Left ventricle myocardium inferior (tissue), 1 donor: Measurements from ENCODE around the gene FCHSD1. TPM values are rescaled to one million over a fixed set of nuclear protein-coding genes. Genes with fewer than 3 reads are reported as not detected.

Experiments used
- DNase-seq: peaks from one replicate; pipeline ENCODE4 v3.0.0-alpha.2; 2020
- H3K27ac ChIP-seq: fragments of 200-600 bp; replicated peaks from 2 replicates; pipeline ENCODE4 v1.8.0; 2021
- H3K27me3 ChIP-seq: fragments of 200-600 bp; 2 replicates; pipeline ENCODE4 v1.8.0; 2021; ENCODE audit warnings: low read depth
- H3K36me3 ChIP-seq: fragments of 200-600 bp; 2 replicates; pipeline ENCODE4 v1.8.0; 2021
- H3K4me1 ChIP-seq: fragments of 200-600 bp; 2 replicates; pipeline ENCODE4 v1.8.0; 2021
- H3K4me3 ChIP-seq: fragments of 200-600 bp; 2 replicates; pipeline ENCODE4 v1.8.0; 2021; ENCODE audit warnings: mild to moderate bottlenecking, moderate library complexity
- H3K9me3 ChIP-seq: fragments of 200-600 bp; replicated peaks from 2 replicates; pipeline ENCODE4 v1.8.0; 2021
- intact Hi-C: fragments of 100-400 bp; cut with micrococcal nuclease; formaldehyde crosslinking; loops from one replicate; pipeline ENCODE4 v1.11.0; 2022
- total RNA-seq: library from RNA; stranded (reverse); fragmentation: NEBNext Ultra II Directional; extraction: Animal tissue kit (Norgen Biotek cat#: 25700); gene quantifications from one replicate; pipeline ENCODE4 v1.2.1, GENCODE V29; 2021
- TF ChIP-seq, protein P1 (sequence below): fragments of 200-600 bp; IDR thresholded peaks from 2 replicates; pipeline ENCODE4 v1.8.0; 2021; ENCODE audit warnings: antibody characterized with exemption, mild to moderate bottlenecking, borderline replicate concordance
- donor health status: DM: no; HTN: yes; CAD: no; lungs with severe emphysema.

FCHSD1 gene
- total RNA-seq, 1 donor from 2014 or later, result 4.7 TPM

DNA sequence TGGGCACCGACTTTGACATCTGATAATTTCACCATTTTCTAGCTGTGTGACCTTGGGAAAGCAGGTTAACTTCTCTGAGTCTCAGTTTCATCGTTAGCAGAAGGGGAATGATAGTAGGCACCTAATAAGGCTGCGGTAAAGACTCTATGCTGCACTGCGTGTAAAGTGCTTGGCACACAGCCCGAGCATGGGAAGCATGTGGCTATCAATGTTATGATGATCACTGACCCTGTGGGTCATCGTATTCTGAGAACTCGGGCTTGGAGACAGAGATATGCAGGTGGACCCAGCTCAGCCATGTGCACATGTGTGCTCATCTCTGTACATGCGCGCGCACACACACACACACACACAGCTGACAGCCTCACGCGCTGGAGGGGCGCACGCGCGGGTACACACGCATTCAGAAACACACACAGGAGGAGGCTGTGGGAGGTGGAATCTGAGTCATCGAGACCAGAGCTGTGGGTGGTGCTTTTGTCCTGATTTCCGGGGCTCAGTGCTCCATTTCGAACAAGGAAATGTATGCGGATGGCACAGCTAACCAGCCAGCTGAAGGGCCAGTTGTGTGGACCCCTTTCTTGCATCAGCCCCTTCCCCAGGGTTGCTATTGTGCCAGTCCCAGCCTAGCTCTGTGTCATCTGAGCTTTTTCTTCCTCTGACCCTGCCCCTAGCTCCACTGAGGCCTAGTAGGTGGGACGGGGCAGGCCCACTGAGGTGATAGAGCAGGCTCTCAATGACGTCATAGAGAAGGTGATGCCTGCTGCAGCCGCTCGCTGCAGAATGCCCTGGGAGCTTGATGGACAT, 41.9 kb upstream of the FCHSD1 start:
- peaks cover 25% of the 10 kb centered on the region for H3K4me1 ChIP-seq
- no peaks in the 10 kb centered on the region for H3K9me3 ChIP-seq
- TF ChIP-seq, protein P1, sequence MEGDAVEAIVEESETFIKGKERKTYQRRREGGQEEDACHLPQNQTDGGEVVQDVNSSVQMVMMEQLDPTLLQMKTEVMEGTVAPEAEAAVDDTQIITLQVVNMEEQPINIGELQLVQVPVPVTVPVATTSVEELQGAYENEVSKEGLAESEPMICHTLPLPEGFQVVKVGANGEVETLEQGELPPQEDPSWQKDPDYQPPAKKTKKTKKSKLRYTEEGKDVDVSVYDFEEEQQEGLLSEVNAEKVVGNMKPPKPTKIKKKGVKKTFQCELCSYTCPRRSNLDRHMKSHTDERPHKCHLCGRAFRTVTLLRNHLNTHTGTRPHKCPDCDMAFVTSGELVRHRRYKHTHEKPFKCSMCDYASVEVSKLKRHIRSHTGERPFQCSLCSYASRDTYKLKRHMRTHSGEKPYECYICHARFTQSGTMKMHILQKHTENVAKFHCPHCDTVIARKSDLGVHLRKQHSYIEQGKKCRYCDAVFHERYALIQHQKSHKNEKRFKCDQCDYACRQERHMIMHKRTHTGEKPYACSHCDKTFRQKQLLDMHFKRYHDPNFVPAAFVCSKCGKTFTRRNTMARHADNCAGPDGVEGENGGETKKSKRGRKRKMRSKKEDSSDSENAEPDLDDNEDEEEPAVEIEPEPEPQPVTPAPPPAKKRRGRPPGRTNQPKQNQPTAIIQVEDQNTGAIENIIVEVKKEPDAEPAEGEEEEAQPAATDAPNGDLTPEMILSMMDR, result no peak
- intact Hi-C loops, result loop anchor here (10.0 kb wide), 1 partner anchor 452 kb away; no protein-coding TSS in a partner anchor
- H3K27me3 ChIP-seq, result peaks cover 5% of the 10 kb centered on the region
- no peak for DNase-seq
- no peaks in the 10 kb centered on the region for H3K36me3 ChIP-seq
- no peak overlapping the region for H3K27ac ChIP-seq
- no peak overlapping the region for H3K4me3 ChIP-seq

DNA sequence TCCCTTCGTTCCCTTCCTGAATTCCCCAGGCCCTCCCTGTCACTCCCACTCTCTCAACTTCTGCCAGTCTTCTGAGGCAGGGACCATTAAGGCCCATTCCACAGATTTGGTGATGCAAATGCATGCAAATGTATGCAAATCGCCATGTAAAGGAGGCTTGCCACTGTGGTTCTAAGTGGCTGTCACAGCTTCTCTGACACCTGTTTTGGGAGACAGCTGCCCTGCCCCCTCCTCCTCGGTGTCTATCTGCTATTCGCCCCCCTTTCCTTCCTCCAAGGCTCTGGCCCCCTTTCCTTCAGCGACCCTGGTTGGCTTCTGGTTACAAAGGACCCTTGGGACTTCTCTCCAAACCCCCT, 41.3 kb upstream of the FCHSD1 start:
- Histone ChIP-seq H3K9me3 (no peaks in the 10 kb centered on the region), H3K36me3 (no peaks in the 10 kb centered on the region), H3K27me3 (no peaks in the 10 kb centered on the region), H3K27ac (no peak overlapping the region), H3K4me3 (peak overlapping the region; percentile 53), H3K4me1 (peaks cover 28% of the 10 kb centered on the region)
- no peak for DNase-seq
- TF ChIP-seq, protein P1, result no peak
- intact Hi-C loops, result loop anchor here (10.0 kb wide), 1 partner anchor 452 kb away; no protein-coding TSS in a partner anchor

DNA sequence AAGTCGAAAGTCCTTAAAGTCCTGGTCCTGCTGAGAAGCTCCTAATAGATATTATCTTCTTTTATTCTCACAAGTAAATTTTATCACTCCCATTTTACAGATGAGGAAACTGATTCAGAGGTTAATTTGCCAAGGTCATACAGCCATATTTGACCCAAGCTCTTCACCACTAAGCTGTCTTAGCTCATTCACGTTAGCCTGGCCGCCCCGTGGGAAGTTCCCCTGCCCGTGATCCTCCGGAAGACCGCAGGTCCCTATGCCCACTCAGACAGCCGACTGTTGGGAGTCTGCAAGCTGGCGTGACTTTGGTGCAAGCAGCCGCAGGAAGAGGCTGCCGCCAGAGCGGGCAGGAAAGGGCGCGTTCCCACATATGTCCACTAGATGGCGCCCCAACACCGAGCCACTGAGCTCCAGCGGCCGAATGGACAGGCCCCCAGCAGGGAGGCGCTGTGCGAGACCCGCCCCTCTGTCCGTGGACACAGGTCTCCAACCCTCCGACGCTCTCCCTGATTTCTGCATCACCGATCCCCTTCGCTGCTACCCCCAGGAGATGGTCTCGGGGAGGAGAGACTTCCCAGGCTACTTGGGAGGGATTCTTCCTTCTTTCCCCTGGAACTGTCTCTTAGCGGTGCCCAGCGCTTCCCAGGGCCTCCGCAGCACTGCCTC, 40.8 kb upstream of the FCHSD1 start:
- H3K27ac ChIP-seq, result peak overlapping the region; percentile 20
- peak; percentile 87 for DNase-seq
- intact Hi-C loops, result loop anchor here (10.0 kb wide), 1 partner anchor 453 kb away; no protein-coding TSS in a partner anchor
- H3K27me3 ChIP-seq, result no peaks in the 10 kb centered on the region
- H3K9me3 ChIP-seq, result no peaks in the 10 kb centered on the region
- TF ChIP-seq, protein P1, result peak; percentile 100
- peaks cover 33% of the 10 kb centered on the region for H3K4me1 ChIP-seq
- no peaks in the 10 kb centered on the region for H3K36me3 ChIP-seq
- peak overlapping the region; percentile 53 for H3K4me3 ChIP-seq

DNA sequence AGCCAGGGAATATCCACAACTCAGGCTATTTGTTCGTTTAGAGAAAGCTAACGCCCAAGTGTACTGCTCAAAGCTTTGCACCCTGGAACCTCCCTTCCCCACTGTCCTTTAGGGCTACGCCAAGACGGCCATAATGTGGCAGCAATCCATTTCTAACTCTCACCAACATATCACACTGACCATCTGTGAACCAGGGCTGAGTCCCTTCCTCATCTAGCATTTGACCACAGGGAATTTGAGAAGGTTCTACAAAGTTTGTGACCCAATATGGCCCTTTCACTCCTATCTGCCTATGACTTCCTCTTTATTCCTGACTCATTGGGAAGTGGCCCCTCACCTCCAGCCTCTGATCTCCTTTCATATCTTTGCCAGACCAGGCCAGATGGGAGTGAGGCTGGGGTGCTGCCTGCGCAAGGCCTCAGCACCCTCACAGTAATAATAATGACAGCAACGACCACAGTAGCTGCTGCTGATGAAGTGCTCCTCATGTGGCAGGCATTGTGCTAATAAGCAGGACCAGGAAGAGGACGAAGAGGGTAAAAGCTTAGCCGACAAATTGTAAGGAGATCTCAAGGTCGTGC, 40.2 kb upstream of the FCHSD1 start:
- H3K36me3 ChIP-seq, result no peaks in the 10 kb centered on the region
- no peak for DNase-seq
- peak overlapping the region; percentile 20 for H3K27ac ChIP-seq
- H3K4me3 ChIP-seq, result no peak overlapping the region
- H3K9me3 ChIP-seq, result no peaks in the 10 kb centered on the region
- no peaks in the 10 kb centered on the region for H3K27me3 ChIP-seq
- TF ChIP-seq, protein P1, result no peak
- intact Hi-C loops, result loop anchor here (10.0 kb wide), 1 partner anchor 453 kb away; no protein-coding TSS in a partner anchor
- H3K4me1 ChIP-seq, result peaks cover 37% of the 10 kb centered on the region

DNA sequence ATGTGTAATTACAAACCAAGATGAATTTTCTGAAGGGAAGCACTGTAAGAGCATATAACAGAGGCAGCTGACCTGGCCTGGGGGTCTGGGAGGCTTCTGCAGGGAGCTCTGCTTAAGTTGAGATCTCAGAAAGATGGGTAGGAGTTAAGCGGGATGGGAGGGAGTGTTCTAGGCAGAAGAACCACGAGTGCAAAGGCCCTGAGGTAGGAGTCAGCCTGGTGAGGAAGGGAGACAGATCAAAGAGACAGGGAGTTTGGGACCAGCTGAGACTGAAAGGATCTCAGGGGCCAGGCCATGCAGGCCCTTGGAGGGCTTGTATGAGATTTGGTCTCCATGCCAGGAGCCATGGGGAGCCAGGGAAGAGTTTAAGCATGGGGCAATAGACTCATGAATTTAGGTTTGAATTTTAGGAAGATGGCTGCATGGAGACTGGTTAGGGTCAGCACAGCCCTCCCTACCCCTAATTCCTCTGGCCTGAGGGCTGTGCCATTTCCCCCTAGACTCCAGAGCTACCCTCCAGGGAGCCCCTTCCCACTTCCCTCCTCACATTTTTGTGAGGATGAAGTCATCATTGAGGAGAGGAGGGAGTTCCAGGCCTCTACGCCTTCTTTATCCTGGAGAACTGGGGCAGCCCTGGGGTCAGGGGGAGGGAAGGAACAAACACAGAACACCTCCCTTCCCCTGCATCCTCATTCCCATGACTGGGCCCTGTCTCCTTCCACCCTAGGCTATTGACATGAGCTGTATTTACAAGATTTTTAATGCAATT, 35.6 kb upstream of the FCHSD1 start:
- H3K9me3 ChIP-seq, result no peaks in the 10 kb centered on the region
- DNase-seq, result no peak
- H3K4me3 ChIP-seq, result no peak overlapping the region
- H3K27me3 ChIP-seq, result no peaks in the 10 kb centered on the region
- TF ChIP-seq, protein P1, result no peak
- H3K4me1 ChIP-seq, result peaks cover 47% of the 10 kb centered on the region
- no peaks in the 10 kb centered on the region for H3K36me3 ChIP-seq
- H3K27ac ChIP-seq, result peak overlapping the region; percentile 58
- intact Hi-C loops, result no loop called here
